CD1c-positive myeloid dendritic cell (primary cell): Measurements from ENCODE around the gene ERBB2.
"Not testable (repeated sequence)": the region's sequence is repeated elsewhere in the genome, so short reads cannot be mapped to it uniquely, and the experiment has no call there.

Experiments
- DNase-seq: peaks from one replicate; pipeline ENCODE4 v3.0.0-alpha.2; 2016; ENCODE audit errors: extremely low spot score

Gene ERBB2

GRCh38 chr17:39763051-39763820, 63.4 kb downstream of the ERBB2 start:
- no peak for DNase-seq

DNA sequence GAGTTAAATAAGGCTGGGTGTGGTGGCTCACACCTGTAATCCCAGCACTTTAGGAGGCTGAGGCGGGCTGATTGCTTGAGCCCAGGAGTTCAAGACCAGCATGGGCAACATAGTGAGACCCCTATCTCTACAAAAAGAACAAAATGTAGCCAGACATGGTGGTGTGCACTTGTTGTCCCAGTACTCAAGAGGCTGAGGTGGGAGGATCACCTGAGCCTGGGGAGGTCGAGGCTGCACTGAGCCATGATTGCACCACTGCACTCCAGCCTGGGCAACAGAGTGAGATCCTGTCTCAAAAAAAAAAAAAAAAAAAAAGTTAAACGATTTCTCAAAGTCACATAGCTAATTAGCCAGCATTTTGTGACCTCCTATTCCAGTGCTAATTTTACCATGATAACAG, 64.3 kb downstream of the ERBB2 start:
- DNase-seq = not testable (repeated sequence)

DNA sequence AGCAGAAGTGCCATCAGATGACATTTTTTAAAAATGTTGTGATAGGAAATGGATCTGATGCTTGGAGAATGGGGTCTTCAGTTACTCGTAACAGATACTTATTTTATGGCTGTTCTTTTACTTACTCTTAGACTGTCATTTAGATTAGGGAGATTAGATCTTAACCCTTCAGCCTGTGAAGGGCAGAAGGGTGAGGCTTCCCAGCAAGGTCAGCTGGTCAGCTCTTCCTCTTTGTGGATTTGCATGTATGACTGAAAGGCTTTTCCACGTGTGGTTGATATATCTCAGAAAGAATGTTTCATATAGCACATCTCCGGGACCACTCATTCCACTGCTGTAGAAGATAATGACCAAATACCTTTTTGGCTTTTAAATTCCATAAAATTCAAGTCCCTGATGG, 65.3 kb downstream of the ERBB2 start:
- no peak for DNase-seq

GRCh38 chr17:39765766-39766165, 65.9 kb downstream of the ERBB2 start:
- DNase-seq = no peak

DNA sequence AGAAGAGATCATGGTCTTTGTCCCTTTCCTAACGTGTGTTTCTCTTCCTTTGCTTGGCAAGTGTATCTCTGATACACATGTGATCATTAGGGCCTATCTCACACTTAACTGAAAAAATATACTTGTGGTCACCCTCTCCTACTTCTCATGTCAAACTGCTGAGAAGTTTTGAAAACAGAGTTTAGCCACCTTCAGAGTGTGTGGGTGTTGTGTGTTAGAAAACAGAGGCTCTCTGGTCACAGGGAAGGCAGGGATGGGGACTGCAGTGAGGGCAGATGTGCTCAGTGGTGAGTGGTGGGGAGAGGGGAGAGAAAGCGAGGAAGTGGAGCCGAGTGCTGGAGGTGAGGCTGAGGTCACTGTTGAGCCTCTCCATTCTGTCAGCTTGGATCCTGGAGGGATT, 67.3 kb downstream of the ERBB2 start:
- DNase-seq = no peak

DNA sequence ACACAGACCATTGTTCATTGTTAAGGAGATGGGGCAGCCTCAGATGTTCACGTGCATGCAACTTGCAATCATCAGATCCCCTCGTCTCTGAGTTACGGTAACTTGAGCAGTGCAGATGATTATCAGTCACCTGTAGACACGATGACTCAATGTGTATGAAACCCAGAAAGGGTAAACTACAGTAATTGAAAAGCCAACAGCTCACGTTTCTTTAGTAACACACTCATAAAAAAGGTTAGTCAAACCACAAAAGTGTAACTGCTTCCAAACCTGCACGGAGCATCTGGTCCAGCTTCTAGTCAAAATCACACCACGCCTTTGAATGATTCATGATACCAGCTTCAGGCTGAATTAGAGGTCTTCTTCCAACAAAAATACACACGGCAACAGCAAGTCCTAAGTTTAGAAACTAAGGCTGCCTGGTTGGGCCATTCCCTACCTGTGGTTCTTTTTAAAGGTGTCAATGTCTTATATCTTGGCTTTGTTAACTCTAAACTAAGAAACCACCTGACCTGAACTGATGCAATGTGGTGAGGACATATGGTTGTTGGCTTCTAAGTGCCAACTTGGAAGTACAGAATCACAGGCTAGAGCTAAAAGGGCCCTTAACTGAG, 70.2 kb downstream of the ERBB2 start:
- DNase-seq = peak; percentile 32

DNA sequence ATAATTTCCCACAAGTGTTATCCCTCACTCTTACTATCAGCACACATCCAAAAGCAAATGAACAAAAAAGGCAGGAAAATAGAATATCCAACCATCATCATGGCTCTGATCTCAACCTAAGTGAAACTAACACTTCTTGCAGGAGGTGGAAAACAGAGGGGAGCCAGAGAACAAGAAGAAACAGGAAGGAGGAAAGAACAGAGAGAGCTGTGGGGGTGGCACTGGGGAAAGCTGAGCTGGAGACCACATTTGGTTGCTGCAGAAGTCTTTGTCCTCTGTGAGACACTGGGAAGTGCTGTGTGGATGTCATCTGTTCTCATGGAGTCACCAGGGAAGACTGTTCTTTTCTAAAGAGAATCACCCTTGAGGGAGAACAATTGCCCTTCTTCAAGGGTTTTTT, 72.6 kb downstream of the ERBB2 start:
- DNase-seq = no peak

DNA sequence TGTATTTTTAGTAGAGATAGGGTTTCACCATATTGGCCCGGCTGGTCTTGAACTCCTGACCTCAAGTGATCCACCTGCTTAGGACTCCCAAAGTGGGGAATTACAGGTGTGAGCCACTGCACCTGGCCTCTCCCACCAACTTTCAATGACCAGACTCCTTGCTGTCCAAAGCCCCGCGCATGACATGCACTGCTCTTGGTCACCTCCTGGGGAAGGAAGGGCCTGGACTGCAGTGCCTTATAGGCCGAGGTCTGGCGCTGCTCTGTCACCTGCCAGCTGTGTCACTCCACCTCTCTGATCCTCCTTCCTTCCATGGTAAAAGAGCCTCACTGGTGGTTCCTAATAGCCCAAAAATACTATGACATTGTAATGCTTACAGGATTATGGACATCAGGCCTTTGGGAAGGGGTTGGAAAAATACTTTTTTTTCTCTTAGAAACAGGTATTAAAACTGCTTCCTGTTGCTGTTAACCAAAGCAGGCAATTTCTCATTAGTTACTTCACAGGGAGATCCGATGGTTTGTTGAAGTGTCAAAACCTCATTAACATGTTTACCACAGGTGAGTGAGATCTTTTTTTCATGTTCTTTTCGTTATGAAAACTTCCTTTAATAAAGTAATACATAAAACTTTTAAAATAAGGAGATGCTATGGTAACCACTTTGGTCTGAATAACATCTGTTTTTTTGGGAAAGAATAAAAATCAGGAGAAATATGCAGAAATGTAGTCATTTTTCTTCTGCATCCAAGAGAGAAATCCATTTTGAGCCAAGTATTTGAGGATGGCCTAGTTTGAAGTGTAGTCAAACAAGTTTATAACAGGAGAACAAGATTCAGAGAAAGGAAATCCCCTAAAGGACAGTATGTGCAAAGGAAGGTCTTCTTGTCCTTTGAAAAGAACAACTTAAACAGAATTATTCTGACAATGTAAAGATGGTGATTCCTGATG, 73.4 kb downstream of the ERBB2 start:
- no peak for DNase-seq

- no peak for DNase-seq
Measured at GRCh38 chr17:39774047-39774446, 74.2 kb downstream of the ERBB2 start.

GRCh38 chr17:39775031-39775430, 75.2 kb downstream of the ERBB2 start:
- DNase-seq = no peak

GRCh38 chr17:39776252-39776651, 76.4 kb downstream of the ERBB2 start:
- DNase-seq = no peak

GRCh38 chr17:39777534-39778365, 77.9 kb downstream of the ERBB2 start:
- DNase-seq = peak; percentile 29
